Measurements from ENCODE around the gene TENT4B. TPM values are rescaled to one million over a fixed set of nuclear protein-coding genes. Genes with fewer than 3 reads are reported as not detected.
A peak's percentile ranks its signal among the peaks of the same experiment; 100 is the strongest.

Gene TENT4B
- total RNA-seq, 1 donor from 2014 or later: 9.6 TPM

- Mint-ChIP-seq H3K27ac (ENCODE audit: unreplicated experiment) (peak overlapping the region; percentile 74), H3K4me1 (ENCODE audit: unreplicated experiment) (peaks cover 59% of the 10 kb centered on the region), H3K4me3 (ENCODE audit: unreplicated experiment) (no peak overlapping the region), H3K27me3 (ENCODE audit: unreplicated experiment) (no peaks in the 10 kb centered on the region), H3K36me3 (ENCODE audit: unreplicated experiment) (peaks cover 10% of the 10 kb centered on the region), H3K9me3 (ENCODE audit: unreplicated experiment) (no peaks in the 10 kb centered on the region)
- no peak for DNase-seq (ENCODE audit: extremely low spot score, unreplicated experiment)
- TF ChIP-seq CTCF (IDR thresholded peaks at IDR 0.05): no peak
Observed at GRCh38 chr16:50209546-50210265, 56.6 kb downstream of the TENT4B start.

- peak; percentile 90 for DNase-seq (ENCODE audit: extremely low spot score, unreplicated experiment)
- peak overlapping the region; percentile 2 for H3K4me3 Mint-ChIP-seq (ENCODE audit: unreplicated experiment)
- peaks cover 52% of the 10 kb centered on the region for H3K4me1 Mint-ChIP-seq (ENCODE audit: unreplicated experiment)
- peaks cover 15% of the 10 kb centered on the region for H3K36me3 Mint-ChIP-seq (ENCODE audit: unreplicated experiment)
- H3K27ac Mint-ChIP-seq (ENCODE audit: unreplicated experiment): peak overlapping the region; percentile 74
- peak; percentile 90 for TF ChIP-seq CTCF (IDR thresholded peaks at IDR 0.05)
- H3K9me3 Mint-ChIP-seq (ENCODE audit: unreplicated experiment): no peaks in the 10 kb centered on the region
- no peaks in the 10 kb centered on the region for H3K27me3 Mint-ChIP-seq (ENCODE audit: unreplicated experiment)
Observed at GRCh38 chr16:50210266-50211038, 57.3 kb downstream of the TENT4B start.

GRCh38 chr16:50213939-50214519, 60.9 kb downstream of the TENT4B start:
- Mint-ChIP-seq H3K27ac (ENCODE audit: unreplicated experiment) (no peak overlapping the region), H3K9me3 (ENCODE audit: unreplicated experiment) (no peaks in the 10 kb centered on the region), H3K27me3 (ENCODE audit: unreplicated experiment) (no peaks in the 10 kb centered on the region), H3K4me1 (ENCODE audit: unreplicated experiment) (peaks cover 21% of the 10 kb centered on the region), H3K4me3 (ENCODE audit: unreplicated experiment) (no peak overlapping the region), H3K36me3 (ENCODE audit: unreplicated experiment) (peaks cover 17% of the 10 kb centered on the region)
- no peak for DNase-seq (ENCODE audit: extremely low spot score, unreplicated experiment)
- TF ChIP-seq CTCF (IDR thresholded peaks at IDR 0.05): peak; percentile 80

- TF ChIP-seq CTCF (IDR thresholded peaks at IDR 0.05): no peak
- Mint-ChIP-seq H3K27ac (ENCODE audit: unreplicated experiment) (no peak overlapping the region), H3K9me3 (ENCODE audit: unreplicated experiment) (no peaks in the 10 kb centered on the region), H3K4me3 (ENCODE audit: unreplicated experiment) (no peak overlapping the region), H3K36me3 (ENCODE audit: unreplicated experiment) (peaks cover 17% of the 10 kb centered on the region), H3K4me1 (ENCODE audit: unreplicated experiment) (peaks cover 5% of the 10 kb centered on the region), H3K27me3 (ENCODE audit: unreplicated experiment) (no peaks in the 10 kb centered on the region)
- DNase-seq (ENCODE audit: extremely low spot score, unreplicated experiment): no peak
Observed at GRCh38 chr16:50215680-50216079, 62.6 kb downstream of the TENT4B start.

- Mint-ChIP-seq H3K9me3 (ENCODE audit: unreplicated experiment) (no peaks in the 10 kb centered on the region), H3K36me3 (ENCODE audit: unreplicated experiment) (peaks cover 15% of the 10 kb centered on the region), H3K4me1 (ENCODE audit: unreplicated experiment) (peaks cover 2% of the 10 kb centered on the region), H3K27me3 (ENCODE audit: unreplicated experiment) (no peaks in the 10 kb centered on the region), H3K27ac (ENCODE audit: unreplicated experiment) (no peak overlapping the region), H3K4me3 (ENCODE audit: unreplicated experiment) (no peak overlapping the region)
- DNase-seq (ENCODE audit: extremely low spot score, unreplicated experiment): no peak
- no peak for TF ChIP-seq CTCF (IDR thresholded peaks at IDR 0.05)
Observed at GRCh38 chr16:50216231-50216630, 63.1 kb downstream of the TENT4B start.
